HCT116 (cell line): ENCODE measurements around the gene SMAD7. TPM values are rescaled to one million over a fixed set of nuclear protein-coding genes. Genes with fewer than 3 reads are reported as not detected.
A peak's percentile ranks its signal among the peaks of the same experiment; 100 is the strongest.

Source experiments
- ATAC-seq: fragments of 200-7000 bp; cut with Tn5 transposase; 2 replicates; pipeline ENCODE4 v1.9.1; 2020; ENCODE audit warnings: mild to moderate bottlenecking, moderate library complexity
- BruUV-seq: library from RNA; stranded (reverse); fragments of 400-500 nt; replicated peaks from 2 replicates; lab custom pipeline; 2021; lab: Mats Ljungman, UMichigan
- CTCF ChIA-PET: fragments of 300-600 bp; sonication (Branson Sonifier 250); formaldehyde crosslinking; loops from one replicate; lab custom pipeline; 2021; ENCODE audit warnings: antibody characterized with exemption; lab: Charles Lee
- POLR2A ChIA-PET: fragments of 300-600, 350-600 bp; sonication (Branson Sonifier 250); formaldehyde crosslinking; loops from one replicate; lab custom pipeline; 2021; ENCODE audit warnings: antibody characterized with exemption; lab: Charles Lee
- RAD21 ChIA-PET, 2 experiments: fragments of 300-600 bp; sonication (Branson Sonifier 250); formaldehyde crosslinking; loops; one replicate each; lab custom pipeline; 2023; ENCODE audit warnings: low total read pairs in 2 of 2; ENCODE audit not compliant: uncharacterized antibody in 2 of 2, unreplicated experiment in 2 of 2, low non-redundant PET in 1 of 2; lab: Charles Lee
- DNase-seq: peaks from one replicate; pipeline ENCODE4 v3.0.0-alpha.2; 2010; ENCODE audit warnings: low read depth, low spot score
- H2AFZ ChIP-seq: fragments of 200-600 bp; shearing (Covaris generic), sonication (generic); 2 replicates; pipeline ENCODE4 v1.6.1; 2017; ENCODE audit warnings: low read depth, mixed run types, mixed read lengths, antibody characterized with exemption, low read length; ENCODE audit not compliant: poor library complexity, severe bottlenecking
- H3K27ac ChIP-seq: 2 replicates; pipeline ENCODE4 v1.5.1; 2012; ENCODE audit warnings: low read depth, low read length
- H3K27me3 ChIP-seq: fragments of 200-600 bp; sonication (generic); 2 replicates; pipeline ENCODE4 v1.6.1; 2016; ENCODE audit warnings: mixed run types, low read length, mixed read lengths; ENCODE audit not compliant: insufficient read depth
- H3K36me3 ChIP-seq, 2 experiments: fragments of 200-500 bp in 1 of 2; fragments of 200-600 bp in 1 of 2; sonication (Bioruptor generic) in 1 of 2; sonication (generic) in 1 of 2; 2 replicates each; pipeline versions ENCODE4 v1.5.1 to v1.6.1; 2014 to 2016; ENCODE audit warnings: low read length in 2 of 2, inconsistent platforms in 1 of 2, mixed read lengths in 1 of 2, mixed run types in 1 of 2; ENCODE audit not compliant: insufficient read depth in 2 of 2, control insufficient read depth in 1 of 2
- H3K4me1 ChIP-seq, 2 experiments: fragments of 200-600 bp in 1 of 2; sonication (generic) in 1 of 2; 2 replicates each; pipeline versions ENCODE4 v1.5.1 to v1.6.1; 2012 to 2017; ENCODE audit warnings: low read length in 2 of 2, inconsistent platforms in 1 of 2, mild to moderate bottlenecking in 1 of 2, mixed read lengths in 1 of 2, mixed run types in 1 of 2, moderate library complexity in 1 of 2; ENCODE audit not compliant: insufficient read depth in 2 of 2, control insufficient read depth in 1 of 2
- H3K4me2 ChIP-seq: fragments of 200-600 bp; sonication (generic); 2 replicates; pipeline ENCODE4 v1.6.1; 2017; ENCODE audit warnings: mixed run types, low read length, mixed read lengths
- H3K4me3 ChIP-seq, 2 experiments: fragments of 200-600 bp in 1 of 2; sonication (generic) in 1 of 2; replicated peaks in 1 of 2; 2 replicates each; pipeline ENCODE4 v1.5.1; 2011 to 2016; ENCODE audit warnings: low read length in 2 of 2, control low read depth in 1 of 2, low read depth in 1 of 2, mild to moderate bottlenecking in 1 of 2, mixed read lengths in 1 of 2, mixed run types in 1 of 2
- H3K79me2 ChIP-seq: fragments of 200-600 bp; sonication (generic); 2 replicates; pipeline ENCODE4 v1.6.1; 2017; ENCODE audit warnings: mild to moderate bottlenecking, mixed run types, low read length, moderate library complexity, mixed read lengths; ENCODE audit not compliant: insufficient read depth
- H3K9ac ChIP-seq: fragments of 200-600 bp; sonication (generic); 2 replicates; pipeline ENCODE4 v1.6.1; 2016; ENCODE audit warnings: low read length, mixed read lengths
- H3K9me2 ChIP-seq: fragments of 200-600 bp; sonication (generic), shearing (Covaris generic); 2 replicates; pipeline ENCODE4 v1.6.1; 2017; ENCODE audit warnings: mixed run types, mild to moderate bottlenecking, moderate library complexity; ENCODE audit not compliant: insufficient read depth
- H3K9me3 ChIP-seq, 2 experiments: fragments of 200-500 bp in 1 of 2; fragments of 200-600 bp in 1 of 2; sonication (Bioruptor generic) in 1 of 2; sonication (generic) in 1 of 2; 2 replicates each; pipeline ENCODE4 v1.6.1; 2014 to 2017; ENCODE audit warnings: low read length in 2 of 2, mixed read lengths in 2 of 2, inconsistent platforms in 1 of 2, low read depth in 1 of 2, mild to moderate bottlenecking in 1 of 2, mixed run types in 1 of 2, moderate library complexity in 1 of 2; ENCODE audit not compliant: control insufficient read depth in 1 of 2, insufficient read depth in 1 of 2
- H4K20me1 ChIP-seq: fragments of 200-600 bp; sonication (generic), shearing (Covaris generic); 2 replicates; pipeline ENCODE4 v1.6.1; 2017; ENCODE audit warnings: mixed run types, mild to moderate bottlenecking, moderate library complexity; ENCODE audit not compliant: insufficient read depth
- CTCF ChIP-seq, 3 experiments: fragments of 200-600 bp in 1 of 3; sonication (generic) in 1 of 3; IDR thresholded peaks in 2 of 3; conservative IDR thresholded peaks in 1 of 3; 2 replicates each; pipeline ENCODE4 v1.5.1; 2012 to 2017; ENCODE audit warnings: low read depth in 2 of 3, low read length in 2 of 3, antibody characterized with exemption in 1 of 3, borderline replicate concordance in 1 of 3, control low read depth in 1 of 3, mild to moderate bottlenecking in 1 of 3, mixed read lengths in 1 of 3, mixed run types in 1 of 3, moderate library complexity in 1 of 3; ENCODE audit not compliant: insufficient read depth in 1 of 3
- POLR2AphosphoS5 ChIP-seq: IDR thresholded peaks from 2 replicates; pipeline ENCODE4 v1.6.1; 2011; ENCODE audit warnings: mild to moderate bottlenecking, low read depth, low read length, moderate library complexity
- REST ChIP-seq: IDR thresholded peaks from 2 replicates; pipeline ENCODE4 v1.6.1; 2012; ENCODE audit warnings: low read depth
- intact Hi-C: fragments of 100-400 bp; cut with micrococcal nuclease; formaldehyde crosslinking; loops from 2 replicates; pipeline ENCODE4 v1.10.0; 2022
- total RNA-seq: library from RNA; stranded (reverse); gene quantifications from one replicate; pipeline ENCODE4 v1.2.1, GENCODE V29; 2021; ENCODE audit not compliant: unreplicated experiment

SMAD7 gene
- total RNA-seq, 1 experiment from 2014 or later, result 7.2 TPM

GRCh38 chr18:48974304-48975119, 23.7 kb upstream of the SMAD7 start:
- Histone ChIP-seq H3K27ac (no peak overlapping the region), H3K9ac (no peak overlapping the region), H3K27me3 (no peaks in the 10 kb centered on the region), H3K4me1 (peaks cover 9 to 36% of the 10 kb centered on the region in 2 experiments; a peak in 3 of 4 replicates), H4K20me1 (no peaks in the 10 kb centered on the region), H2AFZ (no peak overlapping the region), H3K79me2 (no peaks in the 10 kb centered on the region), H3K4me2 (peak overlapping the region; percentile 74; the same call in 1 of the 2 replicates)
- no peak for DNase-seq
- CTCF ChIA-PET, result no interaction called here
- POLR2A ChIA-PET, result no interaction called here
- no TSS peak for BruUV-seq
- TF ChIP-seq CTCF (IDR thresholded peaks at IDR 0.05 in 2 of 3, conservative IDR thresholded peaks at IDR 0.05 in 1 of 3; ENCODE audit: borderline replicate concordance in 1 of 3, insufficient read depth in 1 of 3, low read depth in 2 of 3, low read length in 2 of 3) (0 out of 6 replicates have a peak, but pooled peaks of 2 of the 3 experiments have one; percentile 6 to 8), POLR2AphosphoS5 (no peak), REST (no peak)
- TF ChIP-seq, all 23 proteins: peak for 1
- RAD21 ChIA-PET, result no interaction called here
- no peak overlapping the region for H3K4me3 ChIP-seq
- H3K9me2 ChIP-seq, result no peaks in the 10 kb centered on the region
- ATAC-seq, result no peak
- no peaks in the 10 kb centered on the region for H3K36me3 ChIP-seq
- intact Hi-C loops, result no loop called here
- H3K9me3 ChIP-seq, result no peaks in the 10 kb centered on the region
